M059J (cell line): ENCODE measurements around the gene TEX101. TPM values are rescaled to one million over a fixed set of nuclear protein-coding genes. Genes with fewer than 3 reads are reported as not detected.
A peak's percentile ranks its signal among the peaks of the same experiment; 100 is the strongest.

Experiments used
- DNase-seq: peaks from one replicate; pipeline ENCODE4 v3.0.0-alpha.2; 2012; ENCODE audit warnings: low read depth
- total RNA-seq: library from RNA; depleted of rRNA; stranded (reverse); fragments of >200 nt; shearing (Covaris generic); gene quantifications from 2 replicates; pipeline ENCODE4 v1.2.3, GENCODE V29; 2014; rRNA removed

Gene TEX101
- total RNA-seq, 1 experiment from 2014 or later, result not detected

DNA sequence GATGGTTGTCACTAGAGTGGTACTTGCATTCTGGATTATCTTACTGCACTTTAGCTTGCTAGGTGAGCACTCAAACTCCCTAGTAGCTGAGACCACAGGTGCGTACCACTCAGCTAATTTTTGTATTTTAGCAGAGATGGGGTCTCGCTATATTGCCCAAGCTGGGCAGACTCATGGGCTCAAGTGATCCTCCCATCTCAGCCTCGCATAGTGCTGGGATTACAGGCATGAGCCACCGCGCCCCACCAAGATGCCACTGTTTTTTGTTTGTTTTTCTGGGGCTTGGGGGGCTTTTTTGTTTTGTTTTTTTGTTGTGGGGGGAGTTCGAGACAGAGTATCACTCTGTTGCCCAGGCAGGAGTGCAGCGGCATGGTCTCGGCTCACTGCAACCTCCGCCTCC lies 33.0 kb downstream of the TEX101 start:
- no peak for DNase-seq

- DNase-seq, result peak; percentile 69
These were observed 35.9 kb downstream of the TEX101 start for GRCh38 chr19:43450545-43450997.

- no peak for DNase-seq
These were observed 37.9 kb downstream of the TEX101 start for GRCh38 chr19:43452582-43452981.

GRCh38 chr19:43454031-43454430 lies 39.3 kb downstream of the TEX101 start:
- DNase-seq, result no peak

DNA sequence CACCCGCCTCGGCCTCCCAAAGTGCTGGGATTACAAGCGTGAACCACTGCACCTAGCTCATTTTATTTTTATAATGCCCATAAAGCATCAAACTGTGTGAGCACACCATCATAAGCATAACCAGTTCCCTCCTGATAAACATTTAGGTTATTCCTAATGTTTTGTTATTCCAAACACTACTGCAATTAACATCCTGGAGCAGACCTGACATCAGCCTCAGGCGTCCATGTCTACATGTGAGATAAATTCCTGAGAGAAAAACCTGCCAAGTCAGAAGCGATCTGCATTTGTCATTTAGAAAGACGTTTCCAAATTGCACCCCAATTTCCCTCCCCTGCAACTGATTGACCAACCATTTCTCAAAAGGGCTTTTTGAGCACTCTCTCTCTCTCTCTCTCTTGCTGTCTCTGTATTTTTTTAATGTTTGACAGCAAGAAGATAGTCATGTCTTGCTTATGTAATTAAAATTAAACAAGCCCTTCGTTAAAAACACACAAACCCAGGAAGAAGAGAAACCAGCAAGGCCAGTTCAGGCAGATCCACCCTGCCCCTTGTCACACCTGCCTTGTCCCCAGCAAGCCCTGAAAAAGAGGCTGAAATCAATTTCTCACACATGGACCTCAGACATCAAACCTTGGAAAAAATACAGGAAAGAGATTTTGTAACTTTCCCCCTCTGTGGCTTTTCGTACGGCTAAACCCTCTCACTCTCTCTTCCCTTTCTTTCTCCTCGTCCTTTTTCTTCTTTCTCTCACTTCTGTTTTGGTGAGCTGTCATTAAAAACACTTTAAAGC lies 40.8 kb downstream of the TEX101 start:
- peak; percentile 39 for DNase-seq

- peak; percentile 50 for DNase-seq
These were observed 43.1 kb downstream of the TEX101 start for GRCh38 chr19:43457809-43458208.

DNA sequence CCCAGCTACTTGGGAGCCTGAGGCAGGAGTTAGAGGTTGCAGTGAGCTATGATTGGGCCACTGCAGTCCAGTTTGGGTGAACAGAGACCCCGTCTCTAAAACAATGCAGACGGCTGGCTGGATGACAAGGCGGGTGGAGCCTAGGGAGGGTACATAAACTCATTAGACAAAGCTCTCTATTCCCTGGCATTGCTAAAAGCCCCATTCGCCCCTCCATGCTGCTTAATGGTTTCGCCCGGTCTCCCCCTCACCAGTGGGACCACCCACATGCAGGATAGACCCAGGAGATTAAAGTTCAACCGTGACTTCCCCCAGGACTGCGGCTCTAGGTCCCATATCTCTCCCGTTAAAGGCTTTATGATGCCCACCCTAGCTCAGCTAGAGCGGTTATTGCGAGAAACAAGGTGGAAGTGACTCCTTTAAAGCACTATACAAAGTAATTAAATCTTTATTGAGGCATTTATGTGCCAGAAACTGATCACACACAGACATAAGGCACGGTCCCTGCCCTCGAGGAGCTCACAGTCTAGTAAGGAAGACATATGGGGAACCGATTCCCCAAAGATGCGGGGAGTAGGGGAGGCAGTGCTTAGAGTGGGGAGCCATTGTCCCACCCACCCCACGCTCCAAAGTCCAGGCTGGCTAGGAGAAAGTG lies 45.8 kb downstream of the TEX101 start:
- no peak for DNase-seq

DNA sequence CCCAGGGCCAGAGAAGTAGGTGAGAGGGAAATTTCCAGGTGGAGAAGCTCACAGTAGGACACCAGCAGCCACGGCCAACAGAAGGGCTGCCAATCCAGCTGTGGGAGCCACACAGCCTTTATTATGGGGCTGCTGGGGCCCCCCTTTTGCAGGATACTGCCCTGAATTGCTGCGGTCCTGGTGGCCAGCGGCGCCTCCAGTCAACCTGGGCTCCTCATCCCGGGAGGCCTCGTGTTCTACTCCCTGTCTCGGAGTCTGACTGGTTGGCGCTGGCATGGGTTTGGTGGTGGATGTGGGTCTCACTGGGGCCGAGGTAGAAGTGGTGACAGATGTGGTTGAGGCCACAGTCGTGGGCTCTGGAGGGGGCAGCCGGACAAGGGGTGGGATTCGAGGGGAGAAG lies 46.6 kb downstream of the TEX101 start:
- DNase-seq, result no peak

GRCh38 chr19:43462383-43462782 lies 47.7 kb downstream of the TEX101 start:
- DNase-seq, result no peak

- DNase-seq, result no peak
These were observed 48.2 kb downstream of the TEX101 start for GRCh38 chr19:43462785-43463380.

DNA sequence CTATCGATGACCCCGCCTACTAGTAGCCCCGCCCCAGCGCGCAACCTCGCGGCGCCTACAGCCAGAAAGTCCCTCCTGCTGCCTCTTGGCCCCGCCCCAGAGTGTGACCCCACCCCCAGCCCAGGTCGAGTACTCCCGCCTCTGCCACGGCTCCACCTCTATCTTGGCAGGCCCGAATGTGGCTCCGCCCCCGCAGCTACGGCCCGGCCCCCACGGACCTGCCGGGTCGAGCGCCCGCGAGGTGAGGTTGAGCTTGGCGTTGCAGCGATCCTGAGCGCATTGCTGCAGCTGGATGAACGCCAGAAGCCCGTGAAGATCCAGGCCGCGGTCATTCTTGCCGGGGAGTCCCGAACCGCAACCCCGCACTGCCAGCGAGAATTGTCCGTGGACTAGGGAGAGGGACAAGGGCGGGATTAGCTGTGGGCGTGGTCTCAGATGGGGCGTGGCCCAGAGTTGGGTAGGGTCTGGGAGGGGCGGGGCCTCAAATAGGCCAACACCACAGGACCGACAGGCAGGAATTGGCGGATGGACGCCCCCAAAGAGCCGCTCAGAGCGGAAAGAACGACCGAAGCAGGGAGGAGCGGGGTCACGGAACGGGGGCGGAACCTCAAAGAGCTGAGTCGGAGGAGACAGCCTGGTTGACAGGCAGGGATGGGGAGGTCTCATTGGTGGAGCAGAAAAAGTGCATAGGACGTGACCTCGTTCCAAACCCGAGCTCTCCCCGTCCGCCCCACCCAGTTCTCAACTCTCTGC lies 48.9 kb downstream of the TEX101 start:
- peak; percentile 87 for DNase-seq

DNA sequence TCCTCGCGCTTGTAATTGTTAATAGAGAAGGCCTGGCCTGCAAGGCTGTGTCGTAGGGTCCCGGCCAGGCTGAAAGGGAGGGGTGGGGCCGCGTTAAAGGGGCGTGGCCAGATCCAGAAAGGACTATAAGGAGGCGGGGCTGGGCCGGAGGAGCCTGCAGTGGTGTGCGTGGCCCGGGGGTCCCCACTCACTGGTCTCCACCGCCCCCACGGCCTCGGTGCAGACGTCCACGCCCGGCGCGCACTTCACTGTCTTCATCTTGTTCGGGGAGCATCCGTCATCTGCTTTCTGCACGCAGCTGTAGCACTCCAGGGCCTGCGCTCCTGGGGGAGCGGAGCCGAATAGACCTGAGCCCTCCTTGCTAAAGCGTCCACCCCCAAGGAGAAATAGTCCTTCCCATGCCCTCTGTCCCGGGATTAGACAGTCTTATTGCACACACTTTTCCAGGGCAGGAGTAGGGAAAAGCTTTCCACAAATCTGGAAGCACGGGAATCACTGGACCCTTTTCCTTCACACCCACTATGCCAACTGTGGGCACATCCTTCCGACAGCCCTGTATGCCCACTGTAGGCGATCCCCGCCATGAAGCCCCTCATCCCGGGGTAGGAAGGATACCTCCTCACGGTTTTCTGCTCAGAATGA lies 49.6 kb downstream of the TEX101 start:
- DNase-seq, result no peak

GRCh38 chr19:43465468-43466120 lies 50.9 kb downstream of the TEX101 start, which contains the start of gene LYPD3:
TSS of gene LYPD3 (minus strand) at chr19:43465608. CDS start at chr19:43465571, 37 bp downstream.
- DNase-seq, result peak; percentile 74

DNA sequence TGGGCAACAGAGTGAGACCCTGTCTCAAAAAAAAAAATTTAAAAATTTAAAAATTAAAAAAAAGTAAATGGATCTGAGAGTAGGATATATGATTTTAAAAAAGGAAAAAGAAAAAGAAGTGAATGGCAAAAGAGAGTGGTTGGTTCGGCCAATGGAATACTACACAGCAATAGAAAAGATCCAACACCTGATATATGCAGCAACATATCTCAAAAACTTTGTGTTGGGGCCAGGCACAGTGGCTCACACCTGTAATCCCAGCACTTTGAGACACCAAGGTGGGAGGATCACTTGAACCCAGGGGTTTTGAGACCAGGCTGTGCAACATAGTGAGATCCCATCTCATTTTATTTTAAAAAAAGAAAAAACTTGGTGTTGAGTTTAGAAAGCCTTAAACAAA lies 52.1 kb downstream of the TEX101 start:
- DNase-seq, result no peak

DNA sequence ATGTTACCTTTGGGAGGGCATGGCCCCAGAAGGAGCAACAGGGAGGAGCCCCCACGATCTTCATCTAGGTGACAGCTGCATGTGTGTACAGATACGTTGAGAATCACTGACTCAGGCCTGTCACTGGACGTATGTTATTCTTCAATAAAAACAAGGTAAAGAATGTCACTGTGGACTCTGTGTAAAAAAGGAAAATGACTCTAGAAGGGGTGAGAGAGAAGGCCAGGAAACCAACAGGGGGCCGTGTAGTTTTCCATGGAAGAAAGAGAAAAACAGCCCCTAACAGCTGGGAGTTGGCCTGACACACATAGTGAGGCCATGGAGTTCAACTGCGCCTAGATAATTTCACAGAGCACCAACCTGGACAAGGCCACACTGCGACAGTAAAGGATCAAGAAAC lies 52.6 kb downstream of the TEX101 start:
- DNase-seq, result no peak

- DNase-seq, result peak; percentile 85
These were observed 53.0 kb downstream of the TEX101 start for GRCh38 chr19:43467730-43468129.

Other genes starting within 250 kb of the TEX101 start
- 44.3 and 48.9 TPM in 2 replicates for gene PSG5, start 228.4 kb upstream of the TEX101 start, total RNA-seq
- gene PSG4, start 209.3 kb upstream of the TEX101 start, total RNA-seq, result 127 and 159 TPM in 2 replicates
- gene PSG9, start 145.4 kb upstream of the TEX101 start, total RNA-seq, result 4.3 and 5.8 TPM in 2 replicates
- gene CD177, start 61.2 kb upstream of the TEX101 start, total RNA-seq, result 1.4 and 3.3 TPM in 2 replicates
- 0.27 and 0.34 TPM in 2 replicates for gene LYPD3, start 50.7 kb downstream of the TEX101 start, total RNA-seq
- gene PHLDB3, start 89.9 kb downstream of the TEX101 start, total RNA-seq, result 3.7 and 8.6 TPM in 2 replicates
- gene ETHE1, start 112.3 kb downstream of the TEX101 start, total RNA-seq, result 28.3 and 29.3 TPM in 2 replicates
- gene ZNF575, start 118.3 kb downstream of the TEX101 start, total RNA-seq, result not detected in 2 replicates
- gene XRCC1, start 160.6 kb downstream of the TEX101 start, total RNA-seq, result 54.1 and 57.1 TPM in 2 replicates
- gene PINLYP, start 160.9 kb downstream of the TEX101 start, total RNA-seq, result 0.91 and 2.5 TPM in 2 replicates
- 16.2 and 26.6 TPM in 2 replicates for gene IRGQ, start 181.2 kb downstream of the TEX101 start, total RNA-seq
- 15.5 and 16.3 TPM in 2 replicates for gene ZNF576, start 181.7 kb downstream of the TEX101 start, total RNA-seq
- 0.05 and 0.30 TPM in 2 replicates for gene SRRM5, start 197.2 kb downstream of the TEX101 start, total RNA-seq
- 36.2 and 45.0 TPM in 2 replicates for gene ZNF428, start 204.7 kb downstream of the TEX101 start, total RNA-seq
- gene CADM4, start 225.0 kb downstream of the TEX101 start, total RNA-seq, result 1.5 and 4.0 TPM in 2 replicates